Renal cortical epithelial cell (primary cell): Measurements from ENCODE around the gene NOD2. TPM values are rescaled to one million over a fixed set of nuclear protein-coding genes. Genes with fewer than 3 reads are reported as not detected.

Experiments used
- total RNA-seq: library from RNA; depleted of rRNA; stranded (reverse); fragments of >200 nt; gene quantifications from 2 replicates; pipeline ENCODE4 v1.2.3, GENCODE V29; 2014

Gene NOD2
- total RNA-seq, 1 donor from 2014 or later = 0.10 TPM

Other genes starting within 250 kb of the NOD2 start
- gene NKD1, start 145.2 kb upstream of the NOD2 start, total RNA-seq = under 0.01 TPM in 1 of 2 replicates, not detected in the other
- gene SNX20, start 12.3 kb upstream of the NOD2 start, total RNA-seq = not detected in 2 replicates
- 63.1 and 87.3 TPM in 2 replicates for gene CYLD, start 48.5 kb downstream of the NOD2 start, total RNA-seq